GM19468 (cell line): ENCODE data around the gene VENTX.
"Not testable (repeated sequence)": the region's sequence is repeated elsewhere in the genome, so short reads cannot be mapped to it uniquely, and the experiment has no call there.

Source experiments
- ATAC-seq: cut with Tn5 transposase; IDR thresholded peaks from one replicate; pipeline ENCODE4 v1.9.1; 2021; ENCODE audit warnings: mild to moderate bottlenecking, moderate library complexity, moderate number of reproducible peaks; ENCODE audit not compliant: unreplicated experiment; ENCODE audit errors: extremely low read depth

VENTX gene

DNA sequence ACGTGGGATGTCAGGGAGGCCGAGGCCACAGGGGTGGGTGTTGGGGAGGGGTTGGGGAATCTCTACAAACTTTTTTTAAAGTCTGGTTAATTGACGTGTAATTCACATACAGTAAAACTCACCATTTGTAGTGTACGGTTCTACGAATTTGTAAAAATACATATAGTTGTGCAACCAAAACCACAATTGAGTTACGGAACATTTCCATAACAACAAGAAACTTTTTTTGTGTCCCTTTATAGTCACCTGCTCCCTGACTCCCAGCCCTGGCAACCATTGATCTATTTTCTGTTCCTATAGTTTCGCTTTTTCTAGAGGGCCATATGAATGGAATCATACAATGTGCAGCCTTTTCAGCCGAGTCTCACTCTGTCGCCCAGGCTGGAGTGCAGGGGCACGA, 2.9 kb upstream of the VENTX start:
- not testable (repeated sequence) for ATAC-seq

DNA sequence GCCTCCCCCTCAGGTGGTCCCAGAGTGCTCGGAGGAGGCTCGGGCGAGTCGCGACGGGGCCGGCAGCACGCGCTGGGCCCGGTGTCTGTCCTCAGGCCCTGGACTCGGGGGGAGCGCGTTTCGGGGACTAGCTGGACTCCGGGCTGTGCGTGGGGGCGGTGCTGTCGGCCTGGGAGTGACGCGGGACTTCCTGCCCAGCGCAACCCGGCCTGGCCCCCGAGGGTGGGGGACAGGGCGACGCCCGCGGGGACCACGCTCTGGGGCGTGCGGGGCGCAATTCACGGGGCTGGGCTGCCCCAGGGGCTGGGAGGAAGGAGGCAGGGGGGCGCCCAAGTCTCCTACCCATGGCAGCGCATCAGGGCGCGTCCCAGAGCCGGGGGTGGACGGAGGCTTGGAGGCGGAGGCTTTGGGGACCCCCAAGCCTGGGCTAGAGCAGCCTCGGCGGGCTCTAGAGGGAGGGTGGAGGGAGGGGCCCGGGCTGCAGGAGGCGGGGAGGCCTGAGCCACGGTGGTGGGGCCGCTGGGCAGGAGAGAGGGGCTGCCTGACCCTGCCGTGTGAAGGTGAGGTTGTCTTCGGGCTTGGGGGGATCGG, 2.3 kb upstream of the VENTX start:
- no peak for ATAC-seq

DNA sequence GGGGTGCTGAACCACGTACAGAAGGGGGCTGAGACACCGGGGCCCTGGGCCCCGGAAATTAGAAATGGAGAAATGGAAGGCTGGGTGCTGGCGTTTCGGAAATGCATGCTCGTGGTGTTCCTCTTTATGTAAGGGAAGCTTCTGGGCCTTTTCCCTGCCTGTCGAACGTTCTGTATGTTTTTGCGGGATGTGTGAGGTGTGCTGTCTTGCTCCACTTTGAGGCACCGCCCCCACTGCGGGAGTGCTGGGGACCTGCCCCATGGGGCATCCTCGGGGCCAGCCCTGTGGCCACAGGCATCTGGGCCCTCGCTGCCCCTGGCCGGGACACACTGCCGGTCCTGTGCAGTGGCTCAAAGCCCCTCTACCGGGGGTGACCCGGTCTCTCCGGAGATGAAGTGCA, 1.7 kb upstream of the VENTX start:
- ATAC-seq: no peak

GRCh38 chr10:133236401-133237240, 1.0 kb upstream of the VENTX start:
- no peak for ATAC-seq

DNA sequence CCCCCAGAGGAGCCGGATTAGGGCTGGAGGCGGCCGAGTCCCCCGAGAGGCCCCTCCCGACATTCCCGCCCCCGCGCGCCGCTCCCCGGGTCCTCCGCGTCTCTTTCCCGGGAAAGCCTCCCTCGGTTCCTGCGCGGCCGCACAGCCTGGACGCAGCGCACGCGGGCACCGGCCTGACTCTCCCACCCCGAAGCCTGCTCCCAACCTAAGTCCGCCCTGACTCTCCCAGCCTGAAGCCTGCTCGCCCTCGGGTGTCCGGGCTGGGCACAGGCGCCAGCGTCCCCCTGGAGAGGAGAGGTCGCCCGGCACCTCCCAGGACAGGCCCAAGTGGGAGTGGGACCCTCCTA, 441 bp upstream of the VENTX start:
- ATAC-seq: no peak

- no peak for ATAC-seq
Measured at GRCh38 chr10:133238466-133238804, 780 bp downstream of the VENTX start.

DNA sequence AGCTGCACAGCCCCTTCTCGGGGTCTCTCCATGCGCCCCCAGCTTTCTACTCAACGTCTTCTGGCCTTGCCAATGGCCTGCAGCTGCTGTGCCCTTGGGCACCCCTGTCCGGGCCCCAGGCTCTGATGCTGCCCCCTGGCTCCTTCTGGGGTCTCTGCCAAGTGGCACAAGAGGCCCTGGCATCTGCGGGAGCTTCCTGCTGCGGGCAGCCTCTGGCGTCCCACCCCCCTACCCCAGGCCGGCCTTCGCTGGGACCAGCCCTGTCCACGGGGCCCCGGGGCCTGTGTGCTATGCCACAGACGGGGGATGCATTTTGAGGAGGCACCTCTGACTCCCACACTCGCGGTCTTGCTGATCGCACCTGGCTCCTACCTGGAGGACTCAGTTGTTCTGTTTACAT, 2.3 kb downstream of the VENTX start:
- no peak for ATAC-seq

DNA sequence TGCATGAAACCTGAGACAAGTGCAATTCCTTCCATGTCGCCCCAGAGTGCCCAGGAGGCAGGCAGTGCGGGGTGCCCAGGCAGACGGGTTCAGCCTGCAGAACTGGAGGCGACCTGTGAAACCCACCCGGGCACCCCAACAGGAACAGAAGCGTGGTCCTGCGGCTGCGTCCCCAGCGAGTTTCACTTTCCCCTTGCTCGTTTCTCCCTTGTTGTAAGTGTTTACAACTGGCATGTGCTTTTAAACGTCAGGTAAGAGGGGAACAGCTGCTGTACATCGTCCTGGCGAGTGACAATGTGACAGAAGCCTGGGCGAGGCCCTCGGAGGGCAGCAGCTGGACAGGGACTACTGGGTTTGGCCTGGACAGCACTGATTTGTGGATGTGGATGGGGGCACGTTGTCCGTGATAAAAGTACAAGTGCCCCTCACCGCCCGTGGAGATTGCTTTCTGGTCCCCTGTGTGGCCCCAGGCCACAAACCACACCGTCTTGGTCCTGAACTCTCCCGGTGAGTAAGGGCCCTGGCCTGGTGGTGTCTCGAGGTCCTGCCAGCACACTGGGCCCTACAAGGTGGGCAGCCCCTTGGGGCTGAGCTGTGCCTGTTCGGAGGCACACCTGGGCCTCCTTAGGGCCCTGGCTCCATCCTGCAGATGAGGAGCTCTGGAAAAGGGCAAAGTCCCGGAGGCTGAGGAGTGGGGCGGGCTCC, 4.0 kb downstream of the VENTX start:
- ATAC-seq: no peak

DNA sequence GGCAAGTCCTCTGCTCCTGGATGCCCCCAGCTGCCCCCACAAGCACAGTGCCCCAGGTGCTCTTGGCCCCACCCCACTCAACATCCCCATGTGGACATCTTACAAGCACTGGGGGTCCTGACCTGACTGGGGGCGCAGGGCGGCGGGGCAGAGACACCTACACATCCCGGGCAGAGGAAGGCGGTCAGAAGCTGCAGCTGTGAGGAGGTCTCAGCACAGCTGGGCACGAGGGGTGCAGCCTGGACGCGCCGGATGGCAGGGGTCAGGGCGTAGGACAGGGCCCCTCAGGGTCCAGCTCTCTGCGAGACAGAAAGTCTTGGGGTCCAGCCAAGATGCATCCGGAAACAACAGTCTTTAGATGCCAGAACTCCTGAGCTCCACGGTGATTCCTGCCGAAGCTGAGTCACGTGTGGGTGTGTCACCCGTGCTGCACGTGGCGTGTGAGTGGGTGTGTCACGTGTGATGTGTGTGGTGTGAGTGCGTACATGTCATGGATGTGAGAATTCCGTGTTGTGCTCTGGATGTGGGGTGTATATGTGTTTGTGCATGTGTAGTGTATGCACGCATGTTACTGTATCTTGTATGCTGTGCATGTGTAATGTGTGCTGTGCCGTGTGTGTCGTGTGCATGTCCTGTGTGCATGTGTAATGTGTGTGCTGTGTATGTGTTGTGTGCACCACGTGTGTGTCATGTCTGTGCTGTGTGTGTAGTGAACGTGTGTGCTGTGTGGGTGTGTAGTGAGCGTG, 5.1 kb downstream of the VENTX start:
- ATAC-seq: no peak

DNA sequence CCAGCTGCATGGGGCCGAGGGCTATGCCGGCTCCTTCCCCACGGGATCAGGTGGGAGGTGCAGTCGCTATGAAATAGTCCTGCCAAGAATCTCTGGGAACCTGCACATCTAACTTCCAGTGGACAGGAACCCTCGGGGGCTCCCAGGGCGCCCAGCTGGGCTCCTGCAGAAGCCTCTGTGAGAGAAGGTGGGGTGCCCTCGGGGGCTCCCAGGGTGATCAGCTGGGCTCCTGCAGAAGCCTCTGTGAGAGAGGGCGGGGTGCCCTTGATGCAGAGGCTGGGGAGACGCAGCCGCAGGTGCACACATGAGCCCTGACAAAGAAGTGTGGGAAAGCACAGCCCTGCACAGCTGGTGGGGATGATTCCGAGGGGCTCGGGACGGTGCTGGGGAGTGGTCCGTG, 5.9 kb downstream of the VENTX start:
- ATAC-seq: no peak

- no peak for ATAC-seq
Measured at GRCh38 chr10:133245439-133246235, 8.0 kb downstream of the VENTX start.

DNA sequence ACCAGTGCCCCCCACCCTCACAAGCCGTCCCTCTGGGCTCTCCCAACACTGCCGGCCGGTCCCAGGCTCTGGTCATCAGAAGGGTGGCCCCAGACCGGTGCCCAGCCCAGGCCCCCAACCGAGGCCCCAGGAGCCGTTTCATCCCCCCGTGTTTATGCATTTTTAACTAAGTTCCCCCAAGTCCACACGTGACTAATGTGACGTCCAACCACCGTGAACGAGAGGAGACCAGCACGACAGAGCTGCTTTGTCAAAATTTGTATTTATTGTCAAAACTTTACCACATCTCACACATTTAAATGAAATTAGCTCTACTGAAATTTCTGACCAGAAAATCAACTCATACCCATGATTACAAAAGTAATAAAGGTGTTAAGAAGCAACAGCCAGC, 8.6 kb downstream of the VENTX start:
- ATAC-seq: no peak

DNA sequence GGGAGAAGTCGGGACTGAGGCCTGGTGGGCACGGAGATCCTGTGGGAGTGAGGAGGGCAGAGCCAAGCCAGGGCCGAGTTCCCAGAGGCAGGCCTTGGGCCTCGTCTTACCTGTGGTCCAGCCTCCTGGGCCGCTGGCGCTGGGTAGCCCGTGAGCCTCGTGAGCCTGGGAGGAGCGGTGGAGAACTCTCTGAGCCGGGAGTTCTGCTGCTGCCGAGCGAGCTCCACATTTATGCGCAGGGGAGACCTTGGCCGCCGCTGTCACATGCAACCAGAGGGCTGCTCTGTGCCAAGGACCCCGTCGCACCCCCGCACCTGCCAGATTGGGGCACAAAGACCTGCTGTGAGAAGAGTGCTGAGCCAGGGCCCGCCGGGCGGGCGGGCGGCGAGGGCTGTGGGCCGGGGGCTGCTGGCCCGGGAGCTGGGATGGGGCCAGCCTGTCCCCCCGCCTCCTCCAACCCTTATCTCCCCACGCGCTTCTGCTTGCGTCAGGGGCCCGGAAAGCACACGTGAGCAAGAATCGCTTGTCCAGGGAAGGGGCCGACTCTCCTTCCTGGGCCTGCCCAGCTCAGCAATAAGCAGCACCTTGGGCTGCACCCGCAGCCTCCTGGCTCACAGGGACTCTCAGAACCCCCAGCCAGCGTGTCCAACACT, 10.2 kb downstream of the VENTX start:
- no peak for ATAC-seq

DNA sequence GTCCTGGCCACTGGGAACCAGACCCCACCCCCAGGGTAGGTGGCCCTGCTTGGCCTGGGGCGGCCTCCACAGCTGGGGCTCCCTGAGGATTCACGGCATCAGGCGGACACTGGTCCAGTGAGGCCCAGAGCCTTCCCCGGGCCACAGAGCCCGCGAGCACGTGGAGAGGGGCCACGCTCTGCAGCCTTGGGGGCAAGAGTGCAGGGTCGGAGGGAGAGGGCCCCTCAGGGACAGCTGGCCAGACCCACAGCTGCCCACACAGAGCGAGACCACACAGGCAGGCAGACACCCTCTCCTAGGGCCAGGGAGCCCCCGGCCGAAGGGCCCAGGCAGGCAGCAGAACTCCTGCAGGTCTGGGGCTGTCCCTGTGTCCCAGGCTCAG, 10.7 kb downstream of the VENTX start:
- ATAC-seq: no peak

DNA sequence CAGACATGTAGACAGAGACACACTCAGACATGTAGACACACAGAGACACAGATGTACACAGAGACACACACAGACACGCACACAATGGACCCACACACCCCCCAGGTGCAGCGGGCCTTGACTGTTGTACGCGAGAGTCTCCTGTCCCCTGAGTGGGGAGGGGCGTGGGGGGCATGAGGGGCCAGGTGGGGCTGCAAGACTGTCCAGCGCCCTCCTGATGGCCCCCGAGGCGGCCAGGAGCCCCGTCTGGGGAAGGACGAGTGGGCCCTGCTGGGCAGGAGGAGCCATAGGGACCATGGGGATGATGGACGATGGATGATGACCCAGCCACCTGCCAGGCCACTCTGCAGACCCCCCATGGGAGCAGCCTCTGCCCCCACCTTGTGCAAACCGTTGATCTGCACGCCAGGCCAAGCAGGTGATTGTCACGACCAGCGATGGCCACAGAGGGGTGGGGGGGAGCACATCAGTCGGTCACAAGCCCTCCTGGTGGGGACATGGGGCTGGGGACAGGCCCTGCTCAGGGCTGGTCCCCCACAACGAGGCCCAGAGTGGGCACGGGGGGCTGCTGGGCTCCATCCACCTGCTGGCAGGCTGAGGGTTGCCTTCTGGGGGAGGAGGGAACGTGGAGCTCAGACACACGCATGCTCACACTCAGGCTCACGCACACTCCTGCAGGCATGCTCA, 11.6 kb downstream of the VENTX start:
- ATAC-seq: no peak

- ATAC-seq: no peak
Measured at GRCh38 chr10:133249975-133250754, 12.5 kb downstream of the VENTX start.

DNA sequence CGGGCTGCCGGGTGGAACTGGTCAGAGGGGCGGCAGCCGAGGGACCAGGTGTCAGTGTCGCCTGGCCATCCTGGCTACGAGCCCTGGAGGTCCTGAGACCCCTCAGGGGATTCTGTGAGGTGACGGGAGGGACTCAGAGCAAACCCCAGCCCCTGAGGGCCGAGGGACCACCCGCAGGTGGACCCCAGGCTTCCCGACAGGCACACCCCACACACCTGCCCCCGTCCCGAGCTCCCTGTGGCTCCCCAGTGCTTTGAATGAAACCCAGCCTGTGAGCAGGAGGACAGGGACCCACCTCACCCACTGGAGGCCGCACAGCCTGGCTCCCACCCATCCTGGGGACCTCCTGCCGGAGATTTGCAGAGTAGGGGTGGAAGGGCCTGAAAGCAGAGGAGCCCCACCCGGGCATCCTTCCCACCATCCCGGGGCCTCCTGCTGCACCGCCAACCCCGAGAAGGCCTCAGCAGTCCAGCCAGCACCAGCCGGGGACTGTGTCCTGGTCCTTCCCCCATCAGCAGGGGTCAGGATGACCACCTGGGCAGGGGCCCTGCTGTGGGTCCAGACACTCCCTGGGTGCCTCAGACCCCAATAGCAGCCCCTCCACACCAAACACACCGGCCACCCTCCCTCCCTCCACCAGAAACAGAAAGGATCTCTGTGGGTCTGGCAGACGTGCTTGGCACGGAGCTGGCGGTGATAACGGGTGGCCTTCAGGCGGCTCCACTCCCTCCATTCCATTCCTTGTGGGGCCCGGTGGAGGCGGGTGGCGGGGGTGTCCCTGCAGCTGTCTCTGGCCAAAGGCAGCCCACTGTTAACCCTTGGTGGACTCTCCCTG, 13.9 kb downstream of the VENTX start:
- ATAC-seq: no peak

- no peak for ATAC-seq
Measured at GRCh38 chr10:133252223-133252552, 14.5 kb downstream of the VENTX start.
